Stimulated activated CD8-positive, alpha-beta memory T cell treated with anti-CD3 and anti-CD28 coated beads, Interleukin-7, amount 100 ng/mL, for 48 hours (primary cell): Measurements from ENCODE around the gene TEX101.
"Not testable (repeated sequence)": the region's sequence is repeated elsewhere in the genome, so short reads cannot be mapped to it uniquely, and the experiment has no call there.

Experiments used
- DNase-seq, 2 donors: peaks; one replicate each; pipeline ENCODE4 v3.0.0-alpha.2; 2020; ENCODE audit warnings: low read depth in 1 of 2; ENCODE audit errors: extremely low read depth in 1 of 2

Gene TEX101, protein sequence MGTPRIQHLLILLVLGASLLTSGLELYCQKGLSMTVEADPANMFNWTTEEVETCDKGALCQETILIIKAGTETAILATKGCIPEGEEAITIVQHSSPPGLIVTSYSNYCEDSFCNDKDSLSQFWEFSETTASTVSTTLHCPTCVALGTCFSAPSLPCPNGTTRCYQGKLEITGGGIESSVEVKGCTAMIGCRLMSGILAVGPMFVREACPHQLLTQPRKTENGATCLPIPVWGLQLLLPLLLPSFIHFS

DNA sequence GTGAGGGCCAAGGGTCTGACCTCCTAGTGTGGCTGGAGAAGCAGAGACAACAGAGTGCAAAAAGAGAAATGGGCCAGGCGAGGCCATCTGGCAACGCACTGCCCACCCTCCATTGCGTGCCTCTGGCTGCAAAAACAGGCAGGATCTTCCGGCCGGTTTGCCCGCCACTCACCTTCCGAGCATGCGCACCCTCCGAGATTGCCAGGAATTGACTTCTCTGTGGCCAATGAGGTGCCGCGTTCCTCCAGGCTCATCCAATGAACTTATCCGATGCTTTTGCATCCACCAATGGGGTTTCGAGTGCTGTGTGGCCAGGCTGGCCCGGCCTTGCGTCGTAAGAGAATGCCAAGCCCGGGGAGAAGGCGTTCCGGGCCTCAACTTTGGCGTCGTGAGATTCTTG lies at the start of gene TEX101:
TSS of gene TEX101 (plus strand) at position 337 of the 400 bp plus-strand sequence. CDS start 1,030 bp downstream, outside the sequence.
- DNase-seq: no peak

DNA sequence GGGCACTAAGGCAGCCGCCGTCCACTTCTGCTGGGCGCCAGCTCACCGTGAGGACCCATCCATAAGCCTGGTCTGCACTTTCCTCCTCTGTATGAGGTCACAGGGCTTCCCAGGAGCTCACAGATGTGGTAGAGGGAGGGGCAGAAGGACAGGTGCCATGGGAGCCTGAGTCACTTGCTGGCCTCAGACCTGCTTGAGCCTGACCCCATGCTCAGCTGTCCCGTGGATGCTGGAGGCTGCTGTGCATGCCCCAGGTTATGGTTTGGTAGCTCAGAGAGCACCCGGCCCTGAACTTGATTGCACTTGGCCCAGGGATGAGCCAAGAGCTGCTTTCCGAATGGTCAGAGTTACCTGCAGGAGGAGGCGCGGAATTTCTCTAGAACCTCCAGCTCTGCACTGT lies 49.0 kb upstream of the TEX101 start:
- not testable (repeated sequence) for DNase-seq

DNA sequence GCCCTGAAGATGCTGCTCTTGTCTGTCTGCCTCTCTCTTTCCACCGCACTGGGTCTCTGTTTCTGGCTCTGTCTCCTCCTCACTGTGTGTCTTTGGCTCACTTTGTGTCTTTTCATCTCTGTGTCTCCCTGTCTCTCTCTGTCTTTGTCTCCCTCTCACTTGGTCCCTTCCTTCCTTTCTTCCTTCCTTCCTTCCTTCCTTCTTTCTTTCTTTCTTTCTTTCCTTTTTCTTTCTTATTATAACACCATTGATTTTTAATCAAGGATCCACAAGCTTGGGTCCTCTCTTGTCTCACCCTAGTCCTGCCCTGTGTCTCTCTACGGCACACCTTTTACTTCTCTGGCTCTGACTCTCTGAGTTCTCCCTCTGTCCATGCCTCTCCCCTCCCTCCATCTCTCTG lies 46.9 kb upstream of the TEX101 start:
- DNase-seq: no peak

DNA sequence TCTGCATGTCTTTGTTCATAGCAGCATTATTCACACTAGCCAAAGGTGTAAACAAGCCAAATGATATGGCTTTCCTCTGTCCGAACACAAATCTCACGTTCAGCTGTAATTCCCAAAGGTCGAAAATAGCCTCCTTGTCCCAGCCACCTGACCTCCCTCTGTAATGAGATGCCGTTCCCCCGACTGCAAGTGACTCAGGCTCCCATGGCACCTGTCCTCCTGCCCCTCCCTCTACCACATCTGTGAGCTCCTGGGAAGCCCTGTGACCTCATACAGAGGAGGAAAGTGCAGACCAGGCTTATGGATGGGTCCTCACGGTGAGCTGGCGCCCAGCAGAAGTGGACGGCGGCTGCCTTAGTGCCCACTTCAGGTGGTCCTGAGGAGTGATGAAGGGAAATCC lies 45.8 kb upstream of the TEX101 start:
- not testable (repeated sequence) for DNase-seq

DNA sequence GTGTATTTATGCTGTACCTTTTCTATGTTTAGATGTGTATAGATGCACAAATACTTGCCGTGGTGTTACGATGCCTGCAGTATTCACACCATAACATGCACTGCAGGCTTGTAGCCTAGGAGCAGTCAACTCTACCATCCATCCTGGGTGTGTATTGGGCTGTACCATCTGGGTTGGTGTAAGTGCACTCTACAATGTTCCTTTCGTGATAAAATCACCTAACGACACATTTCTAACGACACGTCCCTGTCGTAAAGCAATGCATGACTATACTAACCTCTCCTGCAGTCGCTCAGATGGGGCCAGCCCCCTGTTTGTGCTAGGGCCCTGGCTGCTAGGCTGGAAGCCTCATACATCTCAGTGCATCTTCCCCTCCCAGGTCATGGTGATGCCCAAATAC lies 42.8 kb upstream of the TEX101 start:
- no peak for DNase-seq

DNA sequence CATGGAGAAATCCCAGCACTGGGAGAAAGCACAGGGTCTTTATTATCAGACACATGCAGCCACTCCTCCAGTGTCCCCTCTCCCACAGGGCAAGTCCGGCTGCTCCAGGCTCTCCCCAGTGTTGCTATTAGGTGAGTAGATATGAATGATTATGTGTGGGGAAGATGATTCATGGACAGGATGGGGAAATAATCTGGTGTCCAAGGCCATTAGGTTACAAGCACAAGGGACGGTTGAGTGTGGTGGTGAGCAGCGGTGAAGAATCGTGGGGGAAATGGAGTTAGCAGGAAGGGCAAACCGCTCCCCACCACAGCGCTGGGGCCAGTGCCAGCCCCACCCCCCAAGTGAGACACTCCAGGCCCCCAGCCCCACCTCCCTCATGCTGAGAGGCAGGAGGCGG lies 42.2 kb upstream of the TEX101 start:
- no peak for DNase-seq

DNA sequence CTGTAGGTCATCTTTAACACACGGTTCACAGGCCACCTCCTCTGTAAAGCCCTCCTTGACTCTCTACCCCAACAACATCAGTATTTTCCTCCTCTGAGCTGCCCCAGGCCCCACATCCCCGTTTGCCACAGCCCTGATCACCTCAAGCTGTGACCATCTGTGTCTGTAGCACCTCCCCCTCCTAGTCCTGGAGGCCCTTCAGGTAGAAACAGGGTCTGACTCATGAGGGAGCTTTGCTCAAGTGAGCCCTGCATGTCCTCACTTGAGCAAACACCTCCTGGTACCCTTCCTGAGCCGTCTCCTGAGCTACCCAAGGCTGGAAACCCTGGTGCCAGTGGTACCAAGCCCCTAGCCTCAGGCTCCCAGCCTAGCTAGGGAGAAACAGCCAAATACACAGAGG lies 37.1 kb upstream of the TEX101 start:
- DNase-seq: not testable (repeated sequence)

DNA sequence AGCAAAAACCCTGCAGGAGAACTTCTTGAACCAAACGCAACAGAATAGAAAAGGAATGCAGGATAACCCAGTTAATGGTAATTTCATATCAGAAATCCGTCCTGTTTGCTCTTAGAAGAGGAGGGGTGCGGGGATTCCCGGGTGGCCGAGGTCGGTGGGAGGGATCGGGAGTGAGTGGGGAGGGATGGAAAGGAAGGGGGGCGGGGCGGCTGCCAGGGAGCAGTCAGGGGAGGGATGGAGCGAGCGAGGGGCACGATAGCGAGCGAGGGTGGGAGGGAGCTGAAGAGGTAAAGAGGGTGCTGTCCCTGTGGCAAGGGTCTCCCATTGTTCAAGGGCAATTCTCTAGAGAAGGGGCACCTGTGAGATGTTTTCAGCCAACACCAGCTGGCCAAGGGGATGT lies 34.7 kb upstream of the TEX101 start:
- no peak for DNase-seq

DNA sequence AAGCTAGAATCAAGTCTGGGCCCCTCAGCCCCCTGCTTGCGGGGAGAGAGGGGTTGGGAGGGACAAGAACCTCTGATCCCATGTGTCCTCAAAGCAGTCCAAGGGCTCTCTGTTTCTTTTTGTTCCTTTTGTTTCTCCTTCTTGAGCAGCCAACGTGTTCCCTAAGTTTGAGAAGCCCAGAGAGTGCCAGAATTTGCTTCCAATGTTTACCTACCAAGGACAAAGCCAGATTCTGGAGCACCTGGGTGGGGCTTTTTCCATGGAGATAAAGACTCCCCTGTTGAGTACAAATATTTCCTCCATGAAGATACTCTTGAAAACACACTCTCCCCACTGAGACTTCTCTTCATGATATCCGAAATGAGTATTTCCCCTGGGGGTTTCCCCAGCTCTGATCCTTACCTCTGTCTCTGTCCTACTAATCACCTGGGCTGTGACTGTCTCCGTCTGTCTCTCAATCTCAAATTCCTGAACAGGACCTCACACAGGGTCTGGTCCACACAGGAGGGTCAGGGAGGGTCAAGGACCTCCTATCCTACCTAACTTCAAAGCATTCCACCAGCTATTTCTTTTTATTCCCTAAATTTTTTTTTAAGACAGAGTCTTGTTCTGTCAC lies 33.8 kb upstream of the TEX101 start:
- no peak for DNase-seq

DNA sequence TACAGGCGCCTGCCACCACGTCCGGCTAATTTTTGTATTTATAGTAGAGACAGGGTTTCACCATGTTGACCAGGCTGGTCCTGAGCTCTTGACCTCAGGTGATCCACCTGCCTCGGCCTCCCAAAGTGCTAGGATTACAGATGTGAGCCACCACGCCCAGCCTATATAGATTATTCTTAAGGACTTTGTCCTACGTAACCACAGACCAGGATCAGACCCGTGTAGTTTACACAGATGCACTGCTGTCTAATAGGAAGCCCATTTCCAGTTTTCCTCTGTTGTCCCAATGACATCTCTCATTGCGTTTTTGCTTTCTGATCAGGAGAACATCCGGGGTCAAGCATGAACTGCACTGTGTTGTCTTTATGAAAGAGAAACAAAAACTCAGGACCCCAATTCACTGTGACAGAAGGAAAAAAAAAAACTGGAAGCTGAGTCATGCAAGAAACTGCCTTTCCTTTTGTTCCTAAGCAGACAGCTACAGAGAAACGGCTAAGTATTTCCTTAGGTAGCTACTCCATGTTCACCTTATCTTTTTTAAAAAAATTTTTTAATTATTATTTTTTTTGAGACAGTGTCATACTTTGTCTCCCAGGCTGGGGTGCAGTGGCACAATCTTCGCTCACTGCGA lies 32.0 kb upstream of the TEX101 start:
- DNase-seq: not testable (repeated sequence)

DNA sequence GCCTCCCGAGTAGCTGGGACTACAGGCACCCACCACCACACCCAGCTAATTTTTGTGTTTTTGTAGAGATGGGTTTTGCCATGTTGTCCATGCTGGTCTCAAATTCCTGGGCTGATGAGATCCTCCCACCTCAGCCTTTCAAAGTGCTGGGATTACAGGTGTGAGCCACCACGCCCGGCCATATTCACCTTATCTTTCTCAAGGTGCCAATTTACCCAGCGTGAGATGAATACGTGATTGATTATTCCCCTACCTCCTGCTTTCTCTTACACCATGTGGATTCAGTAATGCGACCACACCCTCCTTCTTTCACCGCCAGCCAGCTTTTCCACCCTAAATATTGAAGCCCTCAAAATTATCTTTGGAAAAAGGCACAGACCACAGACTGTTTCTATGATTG lies 31.4 kb upstream of the TEX101 start:
- not testable (repeated sequence) for DNase-seq

DNA sequence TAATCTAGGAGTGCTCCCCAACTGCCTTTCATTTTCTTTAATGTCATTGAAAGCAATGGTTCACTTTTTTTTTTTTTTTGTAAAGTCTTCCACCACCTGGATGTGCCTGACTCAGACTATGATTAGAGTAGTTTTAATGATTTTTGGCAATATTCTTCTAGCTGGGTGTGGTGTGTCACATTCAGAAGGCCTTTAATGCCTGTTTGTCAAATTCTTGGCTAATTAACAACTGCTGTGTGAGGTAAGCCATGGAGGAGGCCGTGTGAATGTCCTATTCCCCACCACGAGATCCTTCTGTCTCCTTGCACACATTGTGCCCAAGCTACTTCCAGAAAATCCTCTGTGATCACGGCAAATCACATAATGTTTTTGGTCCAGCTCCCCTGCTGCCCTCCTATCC lies 30.9 kb upstream of the TEX101 start:
- not testable (repeated sequence) for DNase-seq

DNA sequence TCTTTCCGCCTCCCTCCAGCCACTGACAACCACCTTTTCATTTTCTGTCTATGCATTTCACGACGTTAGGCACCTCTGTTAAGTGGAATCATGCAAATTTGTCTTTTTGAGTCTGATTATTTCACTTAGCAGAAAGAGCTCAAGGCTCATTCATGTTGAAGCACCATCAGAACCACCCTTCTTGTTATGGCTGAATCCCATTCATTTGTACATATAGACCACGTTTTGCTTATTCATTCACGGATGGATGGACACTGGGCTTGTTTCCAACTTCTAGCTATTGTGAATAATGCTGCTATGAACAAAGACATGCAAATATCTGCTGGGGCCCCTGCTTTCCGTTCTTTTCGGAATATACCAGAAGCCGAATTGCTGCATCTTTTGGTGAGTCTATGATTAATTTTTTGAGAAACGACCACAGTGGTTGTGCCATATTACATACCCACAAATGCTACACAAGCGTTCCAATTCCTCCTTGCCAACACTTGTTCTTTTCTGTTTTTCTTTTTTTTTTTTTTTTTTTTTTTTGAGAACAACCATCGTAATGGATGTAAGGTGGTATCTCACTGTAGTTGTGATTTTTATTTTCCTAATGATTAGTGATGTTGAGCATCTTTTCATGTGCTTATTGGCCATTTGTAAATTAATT lies 23.7 kb upstream of the TEX101 start:
- not testable (repeated sequence) for DNase-seq

DNA sequence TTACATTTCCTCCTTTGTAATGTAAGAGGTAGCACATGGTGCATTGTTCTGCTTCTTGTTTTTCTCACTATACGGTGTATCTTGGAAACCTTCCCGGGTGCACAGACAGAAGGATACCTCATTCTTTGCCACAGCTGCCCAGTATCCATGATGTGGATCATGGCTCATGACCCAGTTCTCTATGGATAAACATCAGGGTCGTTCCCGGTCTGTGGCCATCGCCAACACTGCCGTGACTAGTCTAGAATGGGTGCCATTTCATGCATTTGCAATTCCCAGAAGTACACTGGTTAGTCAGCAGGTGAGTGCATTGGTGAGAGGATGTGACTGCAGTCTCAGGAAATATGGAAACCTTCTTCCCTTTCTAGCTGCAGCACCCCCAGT lies 23.1 kb upstream of the TEX101 start:
- DNase-seq: not testable (repeated sequence)

DNA sequence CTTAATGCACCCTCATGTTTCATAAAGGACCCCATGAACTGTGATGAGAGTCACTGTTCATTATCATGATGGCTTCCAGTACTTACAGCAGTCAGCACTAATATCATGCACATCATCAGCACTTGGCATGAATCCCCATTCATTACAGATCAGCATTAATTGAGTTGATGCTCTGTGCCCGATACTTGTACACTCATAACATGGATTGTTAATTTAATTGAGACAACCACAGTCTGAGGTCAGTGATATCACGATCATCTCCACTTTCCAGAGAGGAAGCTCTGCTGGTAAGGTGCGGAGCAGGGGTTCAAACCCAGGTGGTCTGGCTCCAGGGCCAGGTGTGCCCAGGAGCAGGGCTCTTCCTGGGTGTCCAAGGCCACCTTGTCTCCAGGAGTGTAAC lies 21.2 kb upstream of the TEX101 start:
- DNase-seq: not testable (repeated sequence)

DNA sequence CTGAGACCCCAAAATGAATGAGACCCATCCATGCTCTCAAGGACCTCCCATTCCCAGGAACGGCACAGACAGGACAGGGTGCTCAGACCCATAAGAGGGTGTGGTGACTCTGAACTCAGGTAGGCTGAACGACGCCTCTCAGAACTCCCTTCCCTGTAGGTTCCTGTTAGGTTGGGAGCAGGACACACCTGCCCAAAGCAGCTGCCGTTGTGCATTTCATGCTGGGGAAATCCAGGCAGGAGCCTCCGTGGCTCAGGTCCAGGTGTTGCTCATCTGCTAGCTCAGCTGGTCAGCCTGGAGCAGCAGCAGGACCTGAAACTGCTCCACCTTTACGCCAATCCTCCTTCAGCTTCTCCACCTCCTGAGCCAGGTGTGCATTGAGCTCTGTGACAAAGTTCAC lies 19.1 kb upstream of the TEX101 start:
- no peak for DNase-seq

DNA sequence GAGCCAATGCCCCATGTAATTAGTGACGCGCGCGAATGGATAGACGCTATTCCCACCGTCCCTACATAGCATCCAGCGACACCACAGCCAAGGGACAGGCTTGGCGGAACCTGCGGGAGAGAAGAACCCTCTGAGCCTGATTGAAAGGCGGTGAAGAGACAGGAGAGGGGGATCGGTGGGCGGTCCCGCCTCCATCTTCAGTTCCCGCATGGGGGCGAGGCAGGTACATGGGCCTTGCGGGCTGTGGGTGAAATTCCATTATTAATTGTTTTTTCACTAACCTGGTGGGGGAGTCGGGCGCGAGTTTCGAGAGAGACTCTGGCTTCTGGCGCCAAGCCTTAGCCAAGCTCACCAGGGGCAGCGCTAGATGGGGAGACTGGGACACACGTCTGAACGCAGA lies 8.4 kb upstream of the TEX101 start:
- DNase-seq: no peak

DNA sequence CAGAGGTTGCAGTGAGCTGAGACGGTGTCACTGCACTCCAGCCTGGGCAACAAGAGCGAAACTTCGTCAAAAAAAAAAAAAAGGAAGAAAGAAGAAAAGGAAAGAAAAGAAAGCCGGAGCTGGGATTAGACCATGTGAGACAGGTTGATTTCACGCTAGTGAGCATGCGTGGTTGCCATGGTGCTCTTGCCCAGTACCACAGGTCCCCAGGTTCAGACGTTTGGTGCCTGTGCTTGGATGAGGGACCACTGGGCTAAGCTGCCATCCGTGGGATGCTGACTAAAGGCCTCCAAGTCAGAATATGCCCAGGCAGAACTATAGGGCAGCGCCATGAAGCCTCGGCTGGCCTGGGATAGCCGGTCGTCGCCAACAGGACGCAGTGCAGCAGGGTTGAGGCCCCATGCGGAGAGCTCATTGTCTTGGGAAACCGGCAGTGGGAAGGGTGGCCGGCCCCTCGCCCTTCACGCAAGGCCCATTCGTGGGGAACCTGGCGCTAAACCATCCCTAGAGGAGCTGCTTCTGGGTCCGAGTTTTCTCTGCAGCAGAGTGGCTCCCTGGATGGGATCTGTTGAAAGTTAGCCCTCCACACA lies 7.2 kb upstream of the TEX101 start:
- DNase-seq: no peak

DNA sequence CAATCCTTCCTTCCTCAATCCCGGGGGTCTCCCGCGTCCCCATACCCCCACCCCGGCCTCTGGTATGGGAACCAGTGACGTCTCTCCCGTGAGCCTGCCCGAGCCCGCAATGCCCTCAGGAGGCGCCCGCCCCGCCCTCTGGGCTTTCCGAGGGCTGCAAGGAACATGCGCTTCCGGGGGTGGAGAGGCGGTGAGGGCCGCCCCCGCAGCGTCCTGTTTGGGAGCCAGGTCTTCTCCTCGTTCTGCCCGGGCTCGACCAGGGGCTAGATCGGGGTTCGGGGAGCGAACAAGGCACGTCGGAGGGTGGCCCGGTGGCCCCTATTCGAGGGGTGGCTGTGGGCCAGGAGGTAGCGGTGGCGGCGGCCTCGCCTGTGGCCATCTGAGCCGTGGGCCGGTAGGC lies 6.6 kb upstream of the TEX101 start:
- DNase-seq: no peak

DNA sequence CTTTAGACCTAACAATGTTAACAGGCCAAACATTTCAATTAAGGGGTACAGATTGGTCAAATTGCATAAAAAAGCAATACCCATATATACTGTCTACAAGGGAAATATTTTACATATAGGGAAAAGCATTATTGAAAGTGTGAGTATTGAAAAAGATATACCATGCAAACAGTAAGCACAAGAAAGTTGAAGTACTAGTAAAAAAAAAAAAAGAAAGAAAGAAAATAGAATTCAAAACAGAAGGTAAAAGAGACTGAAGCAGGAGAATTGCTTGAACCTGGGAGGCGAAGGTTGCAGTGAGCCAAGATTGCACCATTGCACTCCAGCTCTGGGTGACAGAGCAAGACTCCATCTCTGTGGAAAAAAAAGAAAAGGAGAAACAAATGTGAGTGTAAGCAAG lies 5.3 kb upstream of the TEX101 start:
- DNase-seq: no peak

DNA sequence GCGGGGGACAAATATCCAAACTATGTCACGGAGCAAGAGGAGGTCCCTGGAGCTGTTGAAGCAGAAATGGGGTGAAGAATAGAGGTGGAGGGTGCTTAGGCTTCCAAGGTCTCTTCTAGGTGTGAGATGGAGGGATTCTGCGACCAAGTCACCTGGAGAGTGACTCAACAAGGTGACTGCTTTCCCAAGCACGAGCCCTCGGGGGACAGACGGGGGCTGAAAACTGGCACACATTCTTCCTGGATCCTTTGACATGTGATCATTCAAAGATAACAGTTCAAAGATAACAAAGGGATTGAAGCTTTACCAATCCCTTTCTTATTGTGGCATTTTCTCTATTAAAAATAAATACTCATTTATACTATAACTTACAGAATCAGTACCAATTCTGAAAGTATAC lies 2.2 kb upstream of the TEX101 start:
- no peak for DNase-seq
